HepG2 (cell line): ENCODE data around the gene GNG5. TPM values are rescaled to one million over a fixed set of nuclear protein-coding genes. Genes with fewer than 3 reads are reported as not detected.

ENCODE experiments used
- EHMT2 ChIP-seq: fragments of 200-600 bp; sonication (generic); IDR thresholded peaks from 2 replicates; pipeline ENCODE4 v1.7.0; 2017; ENCODE audit warnings: antibody characterized with exemption, low read depth, low read length, borderline replicate concordance
- HOXA3 ChIP-seq: sonication (generic); formaldehyde crosslinking; IDR thresholded peaks from 2 replicates; pipeline ENCODE4 v1.5.0; 2020; ENCODE audit warnings: missing genetic modification reagents
- MXD4 ChIP-seq: IDR thresholded peaks from 2 replicates; pipeline ENCODE4 v1.6.1; 2016; ENCODE audit warnings: mild to moderate bottlenecking, missing biosample characterization, missing genetic modification reagents
- MYPOP ChIP-seq: sonication (generic); formaldehyde crosslinking; IDR thresholded peaks from 2 replicates; pipeline ENCODE4 v1.8.1; 2023; ENCODE audit warnings: mild to moderate bottlenecking, moderate library complexity, missing genetic modification reagents
- NKX3-1 ChIP-seq: sonication (generic); formaldehyde crosslinking; IDR thresholded peaks from 2 replicates; pipeline ENCODE4 v1.5.0; 2020; ENCODE audit warnings: missing genetic modification reagents
- NR2C2 ChIP-seq: sonication (generic); formaldehyde crosslinking; IDR thresholded peaks from 2 replicates; pipeline ENCODE4 v1.4.0; 2020; ENCODE audit warnings: missing genetic modification reagents, mild to moderate bottlenecking, moderate library complexity, borderline replicate concordance
- PRDM15 ChIP-seq: sonication (generic); formaldehyde crosslinking; IDR thresholded peaks from 2 replicates; pipeline ENCODE4 v1.4.0; 2020; ENCODE audit warnings: missing genetic modification reagents
- YY1 ChIP-seq: IDR thresholded peaks from 2 replicates; pipeline ENCODE4 v1.6.1; 2011; ENCODE audit warnings: low read length, low read depth, moderate library complexity, mild to moderate bottlenecking; ENCODE audit not compliant: insufficient read depth, insufficient replicate concordance
- ZHX2 ChIP-seq, 2 experiments: sonication (generic) in 1 of 2; formaldehyde crosslinking in 1 of 2; IDR thresholded peaks; 2 replicates each; pipeline versions ENCODE4 v1.6.1 to v1.9.0; 2014 to 2022; ENCODE audit warnings: antibody characterized with exemption in 1 of 2, borderline replicate concordance in 1 of 2, inconsistent platforms in 1 of 2, low read depth in 1 of 2, missing genetic modification reagents in 1 of 2
- polyA plus RNA-seq, 8 experiments: library from polyadenylated mRNA; depleted of rRNA in 3 of 8; stranded (reverse) in 7 of 8; unstranded in 1 of 8; fragments of >200 nt; fragmentation: Illumina TruSeq in 4 of 8; extraction: Trizol in 4 of 8; gene quantifications; 2 replicates each; pipeline versions ENCODE4 v1.2.1 to v1.2.3, GENCODE V29; 2011 to 2016; ENCODE audit warnings: low read depth in 4 of 8, missing spikeins in 1 of 8, mixed read lengths in 1 of 8; ENCODE audit not compliant: insufficient read depth in 1 of 8
- total RNA-seq, 5 experiments: library from RNA; depleted of rRNA; stranded (reverse); fragments of >200 nt; fragmentation: Illumina TruSeq; extraction: Trizol; gene quantifications; 2 replicates each; pipeline ENCODE4 v1.2.3, GENCODE V29; 2016; ENCODE audit warnings: low read depth in 1 of 5

GNG5 gene
- total and polyA plus RNA-seq, 2 of the 13 experiments (the other 11 are each of a cell fraction or from before 2014, with no cell fraction given) = 103 to 137 TPM

GRCh38 chr1:84478876-84479868 lies 27.2 kb downstream of the GNG5 start, which contains the start of gene RPF1 (continued):
- peak; percentile 57; the same call in 1 of the 2 replicates for TF ChIP-seq MYPOP (CRISPR knock-in tag)
- peak; percentile 56 for TF ChIP-seq HOXA3
- TF ChIP-seq EHMT2 = peak; percentile 100
- TF ChIP-seq NKX3-1 (CRISPR knock-in tag) = peak; percentile 96
- TF ChIP-seq MXD4 (CRISPR knock-in tag) = peak; percentile 43; the same call in 1 of the 2 replicates
- no peak for TF ChIP-seq PRDM15 (CRISPR knock-in tag)
- TF ChIP-seq YY1 = peak; percentile 75
- TF ChIP-seq NR2C2 (CRISPR knock-in tag) = peak; percentile 100
- peak; percentile 77 for TF ChIP-seq ZHX2 (IDR thresholded peaks at IDR 0.05; ENCODE audit: low read depth)
- TF ChIP-seq ZHX2 (CRISPR knock-in tag; IDR thresholded peaks at IDR 0.05; ENCODE audit: borderline replicate concordance) = no peak
